ENCODE data around the gene MEIS3.
"Not testable (repeated sequence)": the region's sequence is repeated elsewhere in the genome, so short reads cannot be mapped to it uniquely, and the experiment has no call there.

The MEIS3 gene

GRCh38 chr19:47373246-47374240 is 45.8 kb downstream of the MEIS3 start:
- H3K27ac ChIP-seq, result no peak overlapping the region
- TF ChIP-seq ZFX (IDR thresholded peaks at IDR 0.05), result no peak
- TF ChIP-seq, protein P1, sequence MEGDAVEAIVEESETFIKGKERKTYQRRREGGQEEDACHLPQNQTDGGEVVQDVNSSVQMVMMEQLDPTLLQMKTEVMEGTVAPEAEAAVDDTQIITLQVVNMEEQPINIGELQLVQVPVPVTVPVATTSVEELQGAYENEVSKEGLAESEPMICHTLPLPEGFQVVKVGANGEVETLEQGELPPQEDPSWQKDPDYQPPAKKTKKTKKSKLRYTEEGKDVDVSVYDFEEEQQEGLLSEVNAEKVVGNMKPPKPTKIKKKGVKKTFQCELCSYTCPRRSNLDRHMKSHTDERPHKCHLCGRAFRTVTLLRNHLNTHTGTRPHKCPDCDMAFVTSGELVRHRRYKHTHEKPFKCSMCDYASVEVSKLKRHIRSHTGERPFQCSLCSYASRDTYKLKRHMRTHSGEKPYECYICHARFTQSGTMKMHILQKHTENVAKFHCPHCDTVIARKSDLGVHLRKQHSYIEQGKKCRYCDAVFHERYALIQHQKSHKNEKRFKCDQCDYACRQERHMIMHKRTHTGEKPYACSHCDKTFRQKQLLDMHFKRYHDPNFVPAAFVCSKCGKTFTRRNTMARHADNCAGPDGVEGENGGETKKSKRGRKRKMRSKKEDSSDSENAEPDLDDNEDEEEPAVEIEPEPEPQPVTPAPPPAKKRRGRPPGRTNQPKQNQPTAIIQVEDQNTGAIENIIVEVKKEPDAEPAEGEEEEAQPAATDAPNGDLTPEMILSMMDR (conservative IDR thresholded peaks at IDR 0.05), result no peak

- no peak overlapping the region for H3K27ac ChIP-seq
- TF ChIP-seq, protein P1 (conservative IDR thresholded peaks at IDR 0.05), result no peak
- no peak for TF ChIP-seq ZFX (IDR thresholded peaks at IDR 0.05)
These were observed 46.7 kb downstream of the MEIS3 start for GRCh38 chr19:47372603-47373002.

- TF ChIP-seq, protein P1 (conservative IDR thresholded peaks at IDR 0.05), result no peak
- TF ChIP-seq ZFX (IDR thresholded peaks at IDR 0.05), result no peak
- H3K27ac ChIP-seq, result no peak overlapping the region
These were observed 48.1 kb downstream of the MEIS3 start for GRCh38 chr19:47371261-47371660.

DNA sequence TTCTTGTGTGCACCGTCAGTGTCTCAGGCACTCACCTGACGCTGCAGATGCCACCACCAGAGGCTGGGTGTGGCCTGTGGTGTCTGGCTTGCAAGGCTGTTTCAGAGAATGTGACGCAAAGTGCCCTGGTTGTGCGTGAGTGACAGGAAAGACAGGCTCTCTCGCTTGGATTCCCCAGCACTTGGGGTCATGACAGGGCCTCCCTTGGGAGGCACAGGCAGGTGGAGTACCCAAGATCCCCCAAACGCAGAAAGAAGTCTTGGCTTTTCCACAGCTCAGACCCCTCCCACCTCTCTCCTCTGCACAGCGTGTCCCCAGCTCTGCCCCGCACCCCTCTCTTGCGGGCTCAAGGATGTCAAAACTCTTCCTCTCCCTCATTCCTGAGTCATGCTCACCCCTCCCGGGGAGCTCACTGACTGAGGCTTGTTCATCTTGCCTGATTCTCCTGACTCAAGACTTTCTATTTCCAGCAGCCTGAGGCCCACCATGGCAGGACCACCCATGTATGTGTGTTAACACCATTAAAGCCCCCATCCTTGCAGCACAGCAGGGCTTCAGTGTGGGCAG is 49.2 kb downstream of the MEIS3 start:
- TF ChIP-seq, protein P1 (conservative IDR thresholded peaks at IDR 0.05), result no peak
- TF ChIP-seq ZFX (IDR thresholded peaks at IDR 0.05), result no peak
- H3K27ac ChIP-seq, result no peak overlapping the region

DNA sequence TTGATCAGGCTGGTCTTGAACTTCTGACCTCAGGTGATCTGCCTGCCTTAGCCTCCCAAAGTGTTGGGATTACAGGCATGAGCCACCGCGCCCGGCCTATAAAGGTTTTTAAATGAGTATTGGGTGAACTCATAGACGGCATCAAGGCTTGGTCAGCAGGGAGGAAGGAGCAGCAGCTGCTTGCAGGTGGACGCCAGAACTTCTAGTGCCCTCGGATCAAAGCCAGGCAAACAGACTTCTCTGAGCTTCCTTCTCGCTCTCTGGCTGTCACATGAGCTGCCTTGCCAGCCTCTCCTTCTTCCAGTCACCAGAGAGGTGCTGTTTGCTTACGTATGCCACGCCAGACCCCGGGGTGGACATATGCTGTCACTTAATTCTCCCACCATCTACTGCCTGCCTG is 53.9 kb downstream of the MEIS3 start:
- H3K27ac ChIP-seq, result not testable (repeated sequence)

DNA sequence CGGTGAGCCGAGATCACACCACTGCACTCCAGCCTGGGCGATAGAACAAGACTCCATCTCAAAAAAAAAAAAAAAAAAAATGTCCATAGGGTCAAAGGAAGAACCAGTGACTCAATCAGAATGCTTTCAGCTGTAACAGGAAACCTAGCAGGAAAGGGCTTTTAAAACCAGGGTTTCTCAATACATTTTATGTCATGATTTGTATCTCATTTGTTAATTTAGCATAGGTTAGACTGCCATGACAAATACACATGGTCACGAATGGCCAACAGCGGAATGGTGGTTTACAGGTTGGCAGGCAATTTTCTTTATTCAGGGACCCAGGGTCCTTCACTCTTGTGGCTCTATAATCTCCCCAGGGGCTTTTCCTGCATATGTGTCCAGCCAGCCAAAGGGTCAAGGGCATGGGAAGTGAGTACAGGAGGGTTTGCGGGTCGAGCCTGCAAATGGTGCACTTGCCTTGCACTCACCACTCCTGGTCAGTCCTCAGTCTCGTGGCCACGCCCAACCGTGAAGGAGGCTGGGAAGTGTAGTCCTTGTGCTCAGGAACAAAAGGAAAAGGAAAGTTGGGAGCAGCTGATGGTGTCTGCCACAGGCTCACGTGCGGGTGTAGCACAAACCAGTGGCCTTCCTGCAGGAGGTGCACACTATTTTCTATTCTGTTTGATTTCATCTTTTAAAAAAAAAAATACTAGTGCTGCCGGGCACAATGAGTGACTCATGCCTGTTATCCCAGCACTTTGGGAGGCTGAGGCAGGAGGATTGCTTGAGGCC is 55.4 kb downstream of the MEIS3 start:
- no peak for TF ChIP-seq ZFX (IDR thresholded peaks at IDR 0.05)
- TF ChIP-seq, protein P1 (conservative IDR thresholded peaks at IDR 0.05), result no peak
- no peak overlapping the region for H3K27ac ChIP-seq

- no peak for TF ChIP-seq ZFX (IDR thresholded peaks at IDR 0.05)
- TF ChIP-seq, protein P1 (conservative IDR thresholded peaks at IDR 0.05), result no peak
- H3K27ac ChIP-seq, result no peak overlapping the region
These were observed 57.0 kb downstream of the MEIS3 start for GRCh38 chr19:47362321-47362720.

Measured in C4-2B (cell line).